Endothelial cell of umbilical vein (primary cell): ENCODE measurements around the gene STARD5. TPM values are rescaled to one million over a fixed set of nuclear protein-coding genes. Genes with fewer than 3 reads are reported as not detected.

Experiments used
- BruUV-seq: library from RNA; stranded (reverse); fragments of 400-500 nt; replicated peaks from 2 replicates; lab custom pipeline; 2021; lab: Mats Ljungman, UMichigan
- CTCF ChIA-PET: fragments of 300-600, 350-600 bp; sonication (Branson Sonifier 250); formaldehyde crosslinking; loops from one replicate; lab custom pipeline; 2021; ENCODE audit warnings: antibody characterized with exemption, inconsistent platforms; lab: Charles Lee
- POLR2A ChIA-PET: fragments of 300-600, 350-600 bp; sonication (Branson Sonifier 250); formaldehyde crosslinking; loops from one replicate; lab custom pipeline; 2021; ENCODE audit warnings: antibody characterized with exemption, inconsistent platforms; lab: Charles Lee
- DNase-seq: peaks from one replicate; pipeline ENCODE4 v3.0.0-alpha.2; 2011; ENCODE audit warnings: low read depth, low spot score
- FAIRE-seq: peaks from 2 replicates; lab custom pipeline; 2011; peaks lifted over from hg19 to GRCh38; lab: Jason Lieb, UNC
- H2AFZ ChIP-seq: 2 replicates; pipeline ENCODE4 v1.6.0; 2012; ENCODE audit warnings: low read depth, low read length, control low read depth, inconsistent platforms
- H3K27ac ChIP-seq: 2 replicates; pipeline ENCODE4 v1.5.1; 2011; ENCODE audit warnings: low read depth, mild to moderate bottlenecking, control low read depth, low read length, moderate library complexity; ENCODE audit not compliant: insufficient read depth
- H3K27me3 ChIP-seq, 2 experiments: 2 replicates each; pipeline versions ENCODE4 v1.6.0 to v1.6.1; 2011; ENCODE audit warnings: low read length in 2 of 2, mixed read lengths in 1 of 2; ENCODE audit not compliant: control insufficient read depth in 2 of 2, insufficient read depth in 2 of 2
- H3K36me3 ChIP-seq, 2 experiments: 2 replicates in 1 of 2; 3 replicates in 1 of 2; pipeline ENCODE4 v1.5.1; 2011; ENCODE audit warnings: low read length in 2 of 2, mild to moderate bottlenecking in 1 of 2, moderate library complexity in 1 of 2; ENCODE audit not compliant: control insufficient read depth in 2 of 2, insufficient read depth in 2 of 2; ENCODE audit errors: extremely low read depth in 1 of 2
- H3K4me1 ChIP-seq: 3 replicates; pipeline ENCODE4 v1.5.1; 2011; ENCODE audit warnings: mild to moderate bottlenecking, low read length; ENCODE audit not compliant: control insufficient read depth, insufficient read depth; ENCODE audit errors: extremely low read depth
- H3K4me2 ChIP-seq: 2 replicates; pipeline ENCODE4 v1.6.1; 2011; ENCODE audit warnings: low read length, control low read depth, mixed read lengths; ENCODE audit not compliant: insufficient read depth
- H3K4me3 ChIP-seq, 3 experiments: fragments of 200-600 bp in 1 of 3; sonication (generic), shearing (Covaris generic) in 1 of 3; replicated peaks in 1 of 3; 2 replicates each; pipeline ENCODE4 v1.5.1; 2011 to 2016; ENCODE audit warnings: control low read depth in 3 of 3, low read length in 3 of 3, mild to moderate bottlenecking in 2 of 3, inconsistent platforms in 1 of 3, low read depth in 1 of 3, moderate library complexity in 1 of 3; ENCODE audit not compliant: insufficient read depth in 1 of 3
- H3K79me2 ChIP-seq: 2 replicates; pipeline ENCODE4 v1.6.0; 2012; ENCODE audit warnings: low read length, inconsistent platforms; ENCODE audit not compliant: control insufficient read depth, insufficient read depth
- H3K9ac ChIP-seq: replicated peaks from 2 replicates; pipeline ENCODE3; 2011; ENCODE audit warnings: low read length, control low read depth; ENCODE audit not compliant: insufficient read depth; ENCODE audit errors: extremely low read depth
- H3K9me1 ChIP-seq: replicated peaks from 3 replicates; pipeline ENCODE4 v1.6.0; 2011; ENCODE audit warnings: mild to moderate bottlenecking, low read length; ENCODE audit not compliant: control insufficient read depth, insufficient read depth; ENCODE audit errors: extremely low read depth
- H3K9me3 ChIP-seq: replicated peaks from 2 replicates; pipeline ENCODE4 v1.5.1; 2012; ENCODE audit warnings: low read length, inconsistent platforms; ENCODE audit not compliant: control insufficient read depth, insufficient read depth
- H4K20me1 ChIP-seq: replicated peaks from 2 replicates; pipeline ENCODE3; 2011; ENCODE audit warnings: mild to moderate bottlenecking, low read length; ENCODE audit not compliant: control insufficient read depth, insufficient read depth; ENCODE audit errors: extremely low read depth
- EZH2 ChIP-seq: IDR thresholded peaks from 2 replicates; pipeline ENCODE4 v1.6.1; 2012; ENCODE audit warnings: borderline replicate concordance, low read depth, mild to moderate bottlenecking, moderate library complexity, low read length, inconsistent platforms; ENCODE audit not compliant: severe bottlenecking
- FOS ChIP-seq: IDR thresholded peaks from 2 replicates; pipeline ENCODE4 v1.6.1; 2011; ENCODE audit warnings: mild to moderate bottlenecking, low read length, moderate library complexity, borderline replicate concordance; ENCODE audit not compliant: insufficient read depth
- GATA2 ChIP-seq: IDR thresholded peaks from 2 replicates; pipeline ENCODE4 v1.7.0; 2011; ENCODE audit warnings: low read depth, mild to moderate bottlenecking, moderate library complexity, mixed read lengths, low read length; ENCODE audit not compliant: insufficient read length, insufficient read depth
- JUN ChIP-seq: IDR thresholded peaks from 2 replicates; pipeline ENCODE4 v1.6.1; 2011; ENCODE audit warnings: borderline replicate concordance, low read depth; ENCODE audit not compliant: insufficient read length, insufficient read depth
- MYC ChIP-seq: IDR thresholded peaks from one replicate; pipeline ENCODE4 v1.6.1; 2011; ENCODE audit warnings: mild to moderate bottlenecking, low read depth, low read length
- POLR2A ChIP-seq: IDR thresholded peaks from 2 replicates; pipeline ENCODE4 v1.6.1; 2012; ENCODE audit warnings: low read depth, mild to moderate bottlenecking, control low read depth, low read length
- POLR2AphosphoS5 ChIP-seq: IDR thresholded peaks from 2 replicates; pipeline ENCODE4 v1.6.1; 2012; ENCODE audit warnings: low read depth, mild to moderate bottlenecking, control low read depth, low read length, moderate library complexity; ENCODE audit not compliant: insufficient read depth
- dilution Hi-C: fragments of 300-500 bp; cut with MboI; formaldehyde crosslinking; loops from one replicate; pipeline ENCODE4 v1.15.0; 2019; ENCODE audit warnings: low sequenced_read_pairs; ENCODE audit not compliant: extremely low pct_ligation_motif_present
- intact Hi-C: fragments of 100-400 bp; cut with micrococcal nuclease; formaldehyde crosslinking; loops from one replicate; pipeline ENCODE4 v1.10.0; 2022
- polyA plus RNA-seq, 4 experiments: library from polyadenylated mRNA; depleted of rRNA in 3 of 4; stranded (reverse) in 3 of 4; unstranded in 1 of 4; fragments of >200 nt; gene quantifications; 2 replicates each; pipeline versions ENCODE4 v1.2.1 to v1.2.3, GENCODE V29; 2011 to 2012; ENCODE audit warnings: missing spikeins in 1 of 4
- total RNA-seq: library from RNA; stranded (reverse); gene quantifications from 2 replicates; pipeline ENCODE4 v1.2.3, GENCODE V29; 2021
- TF ChIP-seq, protein P1 (sequence below), 2 donors: IDR thresholded peaks; 1 replicate in 1 of 2; 2 replicates in 1 of 2; pipeline ENCODE4 v1.5.1; 2011; ENCODE audit warnings: low read length in 2 of 2, mild to moderate bottlenecking in 2 of 2, moderate library complexity in 2 of 2, control low read depth in 1 of 2, inconsistent platforms in 1 of 2, low read depth in 1 of 2; ENCODE audit not compliant: insufficient read depth in 1 of 2; ENCODE audit errors: extremely low read depth in 1 of 2
- TF ChIP-seq, protein P2 (sequence below): IDR thresholded peaks from 2 replicates; pipeline ENCODE4 v1.6.1; 2011; ENCODE audit not compliant: insufficient read depth, insufficient read length

STARD5 gene
- total and polyA plus RNA-seq, 2 donors (not counting 3 experiments of a cell fraction or from before 2014, with no cell fraction given) = 2.2 to 3.0 TPM

DNA sequence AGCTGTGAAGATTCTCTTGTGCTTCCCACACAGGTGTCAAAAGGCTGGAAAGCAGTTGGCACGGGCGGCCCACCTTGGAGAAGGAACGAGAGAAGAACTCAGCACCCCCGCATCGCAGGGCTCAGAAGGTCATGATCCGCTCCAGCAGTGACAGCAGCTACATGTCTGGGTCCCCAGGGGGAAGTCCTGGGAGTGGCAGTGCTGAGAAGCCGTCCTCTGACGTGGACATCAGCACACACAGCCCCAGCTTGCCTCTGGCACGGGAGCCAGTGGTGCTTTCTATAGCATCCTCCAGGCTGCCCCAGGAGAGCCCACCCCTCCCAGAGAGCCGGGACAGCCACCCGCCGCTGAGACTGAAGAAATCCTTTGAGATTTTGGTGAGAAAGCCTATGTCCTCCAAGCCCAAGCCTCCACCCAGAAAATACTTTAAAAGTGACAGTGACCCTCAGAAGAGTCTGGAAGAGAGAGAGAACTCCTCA is 31.4 kb downstream of the STARD5 start:
- CTCF ChIA-PET = interaction anchor here (0.7 to 3.2 kb wide), 3 partner anchors 17 to 27 kb away, joined by 3 to 28 read pairs (median 4); no protein-coding TSS in a partner anchor
- Histone ChIP-seq H3K79me2 (no peaks in the 10 kb centered on the region), H3K27me3 (peaks cover 0 to 5% of the 10 kb centered on the region in 2 experiments), H3K27ac (no peak overlapping the region), H3K9me1 (no peaks in the 10 kb centered on the region), H3K4me2 (no peak overlapping the region), H3K9ac (no peak overlapping the region), H3K4me3 (no peak overlapping the region), H2AFZ (no peak overlapping the region), H3K36me3 (no peaks in the 10 kb centered on the region), H3K9me3 (no peaks in the 10 kb centered on the region), H3K4me1 (peaks cover 8% of the 10 kb centered on the region), H4K20me1 (no peaks in the 10 kb centered on the region)
- dilution Hi-C loops = no loop called here
- TF ChIP-seq POLR2A = no peak
- TF ChIP-seq JUN = no peak
- intact Hi-C loops = no loop called here
- DNase-seq = no peak
- no peak for FAIRE-seq
- BruUV-seq = no TSS peak
- POLR2A ChIA-PET = no interaction called here

DNA sequence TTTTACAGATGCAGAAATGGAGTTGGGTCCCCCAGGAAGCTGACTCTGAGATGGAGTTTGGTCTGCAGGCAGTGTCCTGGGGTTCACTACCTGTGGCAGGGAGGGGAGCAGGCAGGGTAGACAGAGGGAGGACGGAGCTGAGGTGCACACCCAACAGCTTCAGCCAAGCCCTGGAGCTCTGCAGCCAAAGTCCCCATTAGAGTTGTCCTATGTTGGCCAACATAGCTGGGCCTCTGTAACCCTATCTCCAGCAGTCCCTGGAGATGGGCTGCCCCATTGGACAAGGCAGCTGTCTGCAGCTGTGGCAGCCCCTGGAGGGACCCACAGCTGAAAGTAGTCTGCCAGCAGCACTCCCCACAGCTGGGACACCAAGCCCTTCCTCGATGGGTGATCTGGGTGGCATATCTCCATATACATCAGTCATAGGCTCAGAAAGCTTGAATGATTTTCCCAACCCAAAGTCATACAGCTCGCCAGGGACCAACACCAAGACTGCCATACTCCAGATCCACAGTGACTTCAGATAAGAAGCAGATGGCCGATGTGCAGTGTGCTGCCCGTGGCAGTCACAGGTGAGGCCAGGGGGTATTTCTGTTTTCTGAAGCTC is 31.9 kb downstream of the STARD5 start:
- Histone ChIP-seq H3K27me3 (peaks cover 0 to 5% of the 10 kb centered on the region in 2 experiments), H3K4me2 (no peak overlapping the region), H3K9me1 (no peaks in the 10 kb centered on the region), H3K27ac (no peak overlapping the region), H3K36me3 (no peaks in the 10 kb centered on the region), H2AFZ (no peak overlapping the region), H3K9ac (no peak overlapping the region), H4K20me1 (no peaks in the 10 kb centered on the region), H3K4me3 (no peak overlapping the region), H3K4me1 (peaks cover 8% of the 10 kb centered on the region), H3K79me2 (no peaks in the 10 kb centered on the region), H3K9me3 (no peaks in the 10 kb centered on the region)
- TF ChIP-seq JUN = no peak
- TF ChIP-seq MYC = no peak
- no peak for TF ChIP-seq POLR2A
- TF ChIP-seq, protein P1, sequence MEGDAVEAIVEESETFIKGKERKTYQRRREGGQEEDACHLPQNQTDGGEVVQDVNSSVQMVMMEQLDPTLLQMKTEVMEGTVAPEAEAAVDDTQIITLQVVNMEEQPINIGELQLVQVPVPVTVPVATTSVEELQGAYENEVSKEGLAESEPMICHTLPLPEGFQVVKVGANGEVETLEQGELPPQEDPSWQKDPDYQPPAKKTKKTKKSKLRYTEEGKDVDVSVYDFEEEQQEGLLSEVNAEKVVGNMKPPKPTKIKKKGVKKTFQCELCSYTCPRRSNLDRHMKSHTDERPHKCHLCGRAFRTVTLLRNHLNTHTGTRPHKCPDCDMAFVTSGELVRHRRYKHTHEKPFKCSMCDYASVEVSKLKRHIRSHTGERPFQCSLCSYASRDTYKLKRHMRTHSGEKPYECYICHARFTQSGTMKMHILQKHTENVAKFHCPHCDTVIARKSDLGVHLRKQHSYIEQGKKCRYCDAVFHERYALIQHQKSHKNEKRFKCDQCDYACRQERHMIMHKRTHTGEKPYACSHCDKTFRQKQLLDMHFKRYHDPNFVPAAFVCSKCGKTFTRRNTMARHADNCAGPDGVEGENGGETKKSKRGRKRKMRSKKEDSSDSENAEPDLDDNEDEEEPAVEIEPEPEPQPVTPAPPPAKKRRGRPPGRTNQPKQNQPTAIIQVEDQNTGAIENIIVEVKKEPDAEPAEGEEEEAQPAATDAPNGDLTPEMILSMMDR (IDR thresholded peaks at IDR 0.05; ENCODE audit: extremely low read depth in 1 of 2, insufficient read depth in 1 of 2, low read depth in 1 of 2, low read length in 2 of 2) = no peak
- no peak for TF ChIP-seq POLR2AphosphoS5
- no peak for TF ChIP-seq EZH2
- TF ChIP-seq, protein P2, sequence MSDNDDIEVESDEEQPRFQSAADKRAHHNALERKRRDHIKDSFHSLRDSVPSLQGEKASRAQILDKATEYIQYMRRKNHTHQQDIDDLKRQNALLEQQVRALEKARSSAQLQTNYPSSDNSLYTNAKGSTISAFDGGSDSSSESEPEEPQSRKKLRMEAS = no peak
- no peak for TF ChIP-seq GATA2
- no peak for TF ChIP-seq FOS
- intact Hi-C loops (no loop called here), dilution Hi-C loops (no loop called here)
- POLR2A ChIA-PET = no interaction called here
- DNase-seq (no peak), FAIRE-seq (no peak)
- CTCF ChIA-PET = interaction anchor here (0.7 to 3.2 kb wide), 2 partner anchors 17 to 26 kb away, joined by 3 to 28 read pairs; no protein-coding TSS in a partner anchor
- BruUV-seq = no TSS peak
